Measurements from ENCODE around the gene MTA2. TPM values are rescaled to one million over a fixed set of nuclear protein-coding genes. Genes with fewer than 3 reads are reported as not detected.

Gene MTA2
- total RNA-seq, 2 donors from 2014 or later = 96.5 to 110 TPM

GRCh38 chr11:62545437-62546243 is 56.0 kb downstream of the MTA2 start:
- no peaks in the 10 kb centered on the region for H3K9me3 ChIP-seq
- intact Hi-C loops (cut with DNase I) = loop anchor here (2.0 to 5.0 kb wide), 3 partner anchors 15 to 67 kb away; partner anchors contain the start of genes EML3 and ROM1
- H3K27me3 ChIP-seq (replicated peaks; ENCODE audit: insufficient read depth) = no peaks in the 10 kb centered on the region
- TF ChIP-seq POLR2A (IDR thresholded peaks at IDR 0.05) (peak; percentile 63), POLR2AphosphoS5 (IDR thresholded peaks at IDR 0.05) (peak; percentile 93), CTCF (IDR thresholded peaks at IDR 0.05) (peak in 2 of 4 experiments; percentile 3 to 30)
- peaks cover 44% of the 10 kb centered on the region for H3K4me1 ChIP-seq (replicated peaks)
- WGBS = under 1% methylated on average over 59 of the region's 59 CpGs
- peak overlapping the region; percentile 97 to 99 for H3K27ac ChIP-seq
- peak overlapping the region; percentile 93 to 98 for H3K4me3 ChIP-seq
- peak; percentile 92 for DNase-seq (ENCODE audit: low spot score)
- H3K36me3 ChIP-seq = no peaks in the 10 kb centered on the region

GRCh38 chr11:62544581-62545436 is 56.9 kb downstream of the MTA2 start:
- peaks cover 53% of the 10 kb centered on the region for H3K4me1 ChIP-seq (replicated peaks)
- intact Hi-C loops (cut with DNase I) = loop anchor here (2.0 to 5.0 kb wide), 4 partner anchors 16 to 98 kb away; partner anchors contain the start of genes EML3 and ROM1
- 11% methylated on average over 26 of the region's 32 CpGs for WGBS
- no peaks in the 10 kb centered on the region for H3K27me3 ChIP-seq (replicated peaks; ENCODE audit: insufficient read depth)
- H3K36me3 ChIP-seq = no peaks in the 10 kb centered on the region
- TF ChIP-seq POLR2AphosphoS5 (IDR thresholded peaks at IDR 0.05) (no peak), POLR2A (IDR thresholded peaks at IDR 0.05) (no peak), CTCF (IDR thresholded peaks at IDR 0.05) (no peak)
- no peak for DNase-seq (ENCODE audit: low spot score)
- no peaks in the 10 kb centered on the region for H3K9me3 ChIP-seq
- peak overlapping the region; percentile 93 to 98 for H3K4me3 ChIP-seq
- H3K27ac ChIP-seq = peak overlapping the region; percentile 97 to 99

- peaks cover 55% of the 10 kb centered on the region for H3K4me1 ChIP-seq (replicated peaks)
- TF ChIP-seq POLR2A (IDR thresholded peaks at IDR 0.05) (no peak), CTCF (IDR thresholded peaks at IDR 0.05) (no peak), POLR2AphosphoS5 (IDR thresholded peaks at IDR 0.05) (no peak)
- no peaks in the 10 kb centered on the region for H3K36me3 ChIP-seq
- WGBS = 26% methylated on average over 22 of the region's 22 CpGs
- H3K27ac ChIP-seq = peak overlapping the region; percentile 97 to 99
- peak overlapping the region; percentile 93 to 98 for H3K4me3 ChIP-seq
- intact Hi-C loops (cut with DNase I) = loop anchor here (2.0 to 5.0 kb wide), 4 partner anchors 17 to 149 kb away; no protein-coding TSS in a partner anchor
- DNase-seq (ENCODE audit: low spot score) = peak; percentile 25
- H3K9me3 ChIP-seq = no peaks in the 10 kb centered on the region
- H3K27me3 ChIP-seq (replicated peaks; ENCODE audit: insufficient read depth) = no peaks in the 10 kb centered on the region
Measured at GRCh38 chr11:62543680-62544444, 57.8 kb downstream of the MTA2 start.

Small RNAs within 50 kb of the gene (microRNA-seq; reads per million reads assigned to microRNA genes)
- gene MIR6747 = 1.9 reads per million, percentile 27 among the genes with 10 or more reads in this experiment

Small RNAs within 50 kb of the gene (small RNA-seq; reads per million reads assigned to genes)
- gene AP001458.1 (0 reads per million in 2 donors), gene EEF1G (0 reads per million in 2 donors), gene MIR6747 (0.20 to 0.28 reads per million in 2 donors)

Other genes with a start within 250 kb of the MTA2 start
- 100 to 1,000 TPM in 1 of 2 donors, 1 to 10 TPM in 1; 6.8 to 203 TPM for gene SCGB1A1, start 182.8 kb downstream of the MTA2 start, total RNA-seq
- gene AHNAK, start 55.1 kb downstream of the MTA2 start, total RNA-seq = 100 to 1,000 TPM; 367 to 434 TPM
- gene EEF1G, start 28.0 kb downstream of the MTA2 start, total RNA-seq = 1,000 to 10,000 TPM; 1,254 to 2,389 TPM
- gene TUT1, start 10.3 kb downstream of the MTA2 start, total RNA-seq = 10 to 100 TPM; 26.6 to 30.6 TPM
- gene EML3, start 10.9 kb upstream of the MTA2 start, total RNA-seq = 10 to 100 TPM; 50.2 to 80.1 TPM
- 10 to 100 TPM in 1 of 2 donors, 1 to 10 TPM in 1; 8.0 to 12.7 TPM for gene ROM1, start 11.4 kb upstream of the MTA2 start, total RNA-seq
- 10 to 100 TPM; 57.0 to 75.3 TPM for gene B3GAT3, start 20.1 kb upstream of the MTA2 start, total RNA-seq
- gene GANAB, start 44.7 kb upstream of the MTA2 start, total RNA-seq = 100 to 1,000 TPM; 163 to 199 TPM
- 10 to 100 TPM; 34.0 to 35.3 TPM for gene INTS5, start 51.4 kb upstream of the MTA2 start, total RNA-seq
- 10 to 100 TPM; 27.8 to 68.0 TPM for gene C11orf98, start 63.3 kb upstream of the MTA2 start, total RNA-seq
- 10 to 100 TPM in 1 of 2 donors, 1 to 10 TPM in 1; 9.7 to 20.2 TPM for gene CSKMT, start 63.4 kb upstream of the MTA2 start, total RNA-seq
- 10 to 100 TPM; 10.3 to 18.3 TPM for gene UQCC3, start 69.8 kb upstream of the MTA2 start, total RNA-seq
- 10 to 100 TPM in 1 of 2 donors, 1 to 10 TPM in 1; 7.1 to 10.2 TPM for gene LBHD1, start 70.4 kb upstream of the MTA2 start, total RNA-seq
- 100 to 1,000 TPM; 136 to 179 TPM for gene UBXN1, start 77.2 kb upstream of the MTA2 start, total RNA-seq
- 1 to 10 TPM; 2.8 to 8.0 TPM for gene LRRN4CL, start 87.7 kb upstream of the MTA2 start, total RNA-seq
- 100 to 1,000 TPM; 148 to 187 TPM for gene BSCL2, start 105.6 kb upstream of the MTA2 start, total RNA-seq
- not detected for gene GNG3, start 105.8 kb upstream of the MTA2 start, total RNA-seq
- gene HNRNPUL2, start 125.6 kb upstream of the MTA2 start, total RNA-seq = 10 to 100 TPM; 26.6 to 33.5 TPM
- gene TTC9C, start 126.6 kb upstream of the MTA2 start, total RNA-seq = 10 to 100 TPM; 25.1 to 25.5 TPM
- 10 to 100 TPM; 14.8 to 19.1 TPM for gene ZBTB3, start 152.3 kb upstream of the MTA2 start, total RNA-seq
- 10 to 100 TPM; 97.2 to 98.3 TPM for gene POLR2G, start 159.7 kb upstream of the MTA2 start, total RNA-seq
- 10 to 100 TPM; 22.2 to 36.2 TPM for gene TAF6L, start 169.5 kb upstream of the MTA2 start, total RNA-seq
- 100 to 1,000 TPM; 139 to 200 TPM for gene TMEM179B, start 185.5 kb upstream of the MTA2 start, total RNA-seq
- gene TMEM223, start 190.1 kb upstream of the MTA2 start, total RNA-seq = 10 to 100 TPM; 35.8 to 73.6 TPM
- 10 to 100 TPM; 75.6 to 98.2 TPM for gene NXF1, start 203.6 kb upstream of the MTA2 start, total RNA-seq
- 10 to 100 TPM; 34.5 to 57.5 TPM for gene STX5, start 230.2 kb upstream of the MTA2 start, total RNA-seq
- not detected for gene TEX54, start 231.0 kb upstream of the MTA2 start, total RNA-seq
- 10 to 100 TPM; 44.5 to 46.1 TPM for gene WDR74, start 237.7 kb upstream of the MTA2 start, total RNA-seq